Activated T-helper 1 cell treated with Interleukin-2 at 50 U/mL for 16 hours (primary cell): ENCODE measurements around the gene SEMA3D.

ENCODE experiments used
- DNase-seq: peaks from one replicate; pipeline ENCODE4 v3.0.0-alpha.2; 2020; ENCODE audit warnings: low read depth

The SEMA3D gene

GRCh38 chr7:85186521-85187241, at the start of gene SEMA3D:
SEMA3D (minus strand) TSS chr7:85187056; CDS start chr7:85121891, 65,165 bp downstream.
- no peak for DNase-seq

GRCh38 chr7:85234730-85235129, 47.9 kb upstream of the SEMA3D start:
- no peak for DNase-seq

DNA sequence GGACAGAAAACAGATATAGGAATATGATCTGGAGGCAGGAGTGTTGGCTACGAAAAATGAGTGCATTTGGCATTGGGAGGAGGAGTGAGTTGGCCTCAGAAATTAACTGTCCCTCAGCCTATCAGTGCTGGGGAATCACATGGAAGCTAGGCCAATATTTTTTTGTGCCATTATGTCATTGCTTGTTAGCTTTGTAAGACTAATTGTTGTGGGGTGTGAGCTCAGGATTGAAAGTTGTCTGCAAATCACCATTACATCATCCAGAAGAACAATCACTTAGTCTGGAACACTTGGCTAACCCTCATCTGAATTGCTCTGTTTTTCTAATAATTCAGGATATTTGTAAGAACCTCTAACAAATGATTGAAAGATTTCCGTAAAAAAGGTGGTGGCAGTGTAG, 45.2 kb upstream of the SEMA3D start:
- DNase-seq, result no peak

DNA sequence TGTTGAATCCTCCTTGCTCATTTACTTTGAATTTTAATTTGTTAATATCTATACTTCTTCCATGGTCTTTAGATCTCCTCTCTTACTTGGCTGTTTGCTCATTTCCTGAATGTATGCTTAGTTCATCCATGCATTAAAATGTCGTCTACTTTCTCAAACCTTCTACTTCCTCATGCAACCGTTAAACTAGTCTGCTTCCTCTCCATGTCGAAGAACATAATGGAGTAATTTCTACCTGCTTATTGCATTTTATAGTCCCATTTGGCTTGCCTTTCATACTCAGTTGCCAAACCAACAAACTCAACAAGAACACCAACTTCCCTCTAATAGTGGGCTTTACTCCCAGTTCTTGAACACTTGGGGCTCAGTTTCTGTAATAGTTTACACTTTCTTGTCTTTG, 43.8 kb upstream of the SEMA3D start:
- DNase-seq, result no peak

DNA sequence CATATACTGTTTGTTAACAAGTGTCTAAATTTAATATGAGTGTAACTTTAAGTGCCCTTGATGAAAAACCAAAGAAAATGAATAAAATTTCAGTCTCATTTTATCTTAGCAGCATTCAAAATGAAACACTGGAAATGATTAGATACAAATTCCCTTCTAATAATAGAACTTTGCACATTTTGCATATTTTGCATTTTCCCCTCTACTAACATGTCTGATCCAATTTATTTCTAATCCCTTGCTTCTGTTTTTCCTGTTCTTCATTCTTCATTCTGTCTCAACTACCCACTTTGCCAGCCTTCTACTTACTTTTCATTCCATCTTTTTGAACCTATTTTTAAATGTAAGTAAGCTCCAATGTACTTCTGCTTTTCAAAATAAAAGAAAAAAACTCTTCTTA, 42.7 kb upstream of the SEMA3D start:
- no peak for DNase-seq

DNA sequence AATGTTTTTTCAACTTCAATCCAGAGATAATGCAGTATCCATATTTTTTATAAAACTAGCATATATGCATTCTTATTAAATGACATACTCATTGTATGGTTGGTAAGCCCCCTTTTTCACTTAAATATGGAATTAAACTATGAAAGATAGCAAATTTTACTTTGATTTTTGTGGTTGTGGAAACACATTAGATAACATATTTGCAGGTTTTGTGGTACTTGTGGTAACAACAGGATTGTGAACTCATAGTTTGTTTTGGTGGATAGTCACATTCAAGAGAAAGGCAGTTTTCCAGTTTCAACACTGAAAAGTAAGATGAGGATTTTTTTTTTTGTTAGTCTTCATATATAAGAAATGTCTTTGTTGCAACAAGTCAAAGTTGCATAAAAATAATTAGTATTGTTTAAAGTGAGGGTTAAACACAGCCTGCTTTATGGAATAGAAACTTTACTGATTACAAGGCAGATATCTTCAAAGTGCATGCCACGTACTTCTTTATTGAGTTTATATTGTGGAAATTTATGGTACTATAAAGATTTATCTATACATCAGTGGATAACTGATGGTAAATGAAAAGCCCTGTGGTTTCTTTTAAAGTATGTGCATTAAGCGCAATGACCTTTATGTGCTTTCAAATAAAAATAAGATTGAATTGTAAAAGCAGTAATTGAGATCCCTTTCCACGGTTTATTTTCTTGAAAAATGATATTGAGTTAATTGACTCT, 39.7 kb upstream of the SEMA3D start:
- DNase-seq, result no peak

GRCh38 chr7:85224171-85224570, 37.3 kb upstream of the SEMA3D start:
- no peak for DNase-seq

DNA sequence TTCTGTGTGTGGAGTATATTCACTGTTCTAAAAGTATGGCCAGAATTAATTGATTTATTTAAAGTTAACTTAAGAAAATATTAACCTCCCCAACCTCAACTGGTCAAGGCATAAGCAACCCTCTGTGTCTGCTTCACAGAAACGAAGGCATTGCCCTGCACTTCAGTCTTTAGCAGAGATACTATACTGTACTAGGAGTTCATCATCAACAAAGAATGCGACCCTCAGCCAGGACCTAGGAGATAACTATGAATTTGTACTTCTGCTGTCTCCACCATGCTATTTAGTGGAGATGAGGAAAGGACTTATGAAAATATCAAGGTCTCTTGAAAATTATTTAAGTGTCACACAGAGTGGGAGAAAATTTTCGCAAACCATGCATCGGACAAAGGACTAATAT, 35.7 kb upstream of the SEMA3D start:
- no peak for DNase-seq

DNA sequence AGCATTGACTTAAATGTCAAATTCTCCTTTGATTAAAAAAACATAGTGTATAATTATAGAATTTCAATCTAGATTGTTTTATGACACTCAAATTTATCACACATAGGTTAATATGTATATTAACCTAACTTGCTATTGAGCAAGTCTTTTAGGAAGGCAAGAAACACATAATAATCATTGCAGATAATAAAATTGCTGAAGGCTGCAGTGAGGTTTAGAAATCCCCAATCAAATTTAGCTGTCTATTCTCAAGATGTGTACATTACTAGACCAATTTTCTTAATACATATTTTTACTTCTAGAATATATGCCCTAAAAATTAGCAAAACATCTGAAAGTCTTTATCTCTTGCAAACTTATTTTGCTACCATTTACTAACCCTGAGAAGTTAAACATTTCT, 34.9 kb upstream of the SEMA3D start:
- DNase-seq, result no peak

DNA sequence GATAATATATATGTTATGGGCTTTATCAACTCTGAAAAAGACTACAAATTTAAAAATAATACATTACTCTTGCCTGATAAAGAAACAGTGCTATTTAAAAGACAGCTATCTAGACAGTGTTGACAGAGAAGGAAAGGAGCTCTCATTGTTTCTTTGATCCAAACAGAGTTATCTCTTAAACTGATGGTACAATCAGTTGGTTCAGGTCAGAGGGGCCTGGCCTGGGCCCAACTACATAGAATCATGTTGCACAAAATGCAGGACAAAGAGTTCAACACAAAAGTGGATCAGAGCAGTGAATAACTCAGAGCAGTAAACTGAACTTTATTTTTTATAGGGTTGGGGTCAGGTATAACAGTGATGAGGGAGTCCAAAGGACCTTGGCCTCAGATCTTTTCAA, 33.8 kb upstream of the SEMA3D start:
- DNase-seq, result no peak

GRCh38 chr7:85220023-85220422, 33.2 kb upstream of the SEMA3D start:
- DNase-seq, result no peak

DNA sequence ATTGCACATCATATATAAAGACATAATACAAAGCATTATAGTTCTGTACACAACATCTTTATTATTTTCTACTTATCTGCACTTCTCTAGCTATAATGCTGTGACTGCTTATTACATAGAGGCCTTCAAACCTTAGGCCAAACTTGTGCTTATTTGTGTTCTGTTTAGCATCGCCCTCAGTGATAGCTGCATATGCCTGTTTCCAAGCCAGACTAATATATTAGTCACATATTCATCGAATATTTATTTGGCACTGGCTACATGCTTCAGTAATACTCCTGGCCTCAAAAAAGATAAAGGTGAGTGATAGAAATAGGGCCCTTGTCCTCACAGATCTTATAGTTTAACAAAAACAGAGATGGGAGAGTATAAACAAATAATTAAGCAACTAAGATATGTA, 30.2 kb upstream of the SEMA3D start:
- DNase-seq, result no peak

DNA sequence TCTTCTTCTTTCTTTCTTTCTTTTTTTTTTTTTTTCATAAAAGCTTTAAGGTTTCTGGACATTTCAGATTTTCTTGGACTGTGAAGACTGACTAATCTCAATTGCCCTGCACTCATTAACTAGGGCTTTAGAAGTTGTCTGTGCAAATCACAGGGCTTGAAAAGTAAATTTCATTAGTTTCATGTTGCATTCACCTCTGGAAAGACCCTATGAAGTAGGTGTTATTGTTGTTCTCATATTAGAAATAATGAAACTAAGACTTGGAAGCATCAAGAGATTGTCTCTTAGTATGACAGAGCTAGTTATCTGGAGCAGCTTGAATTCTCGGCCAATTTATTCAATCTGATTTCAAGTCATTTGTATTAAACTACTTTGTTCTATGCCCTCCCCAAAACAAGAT, 28.2 kb upstream of the SEMA3D start:
- no peak for DNase-seq

DNA sequence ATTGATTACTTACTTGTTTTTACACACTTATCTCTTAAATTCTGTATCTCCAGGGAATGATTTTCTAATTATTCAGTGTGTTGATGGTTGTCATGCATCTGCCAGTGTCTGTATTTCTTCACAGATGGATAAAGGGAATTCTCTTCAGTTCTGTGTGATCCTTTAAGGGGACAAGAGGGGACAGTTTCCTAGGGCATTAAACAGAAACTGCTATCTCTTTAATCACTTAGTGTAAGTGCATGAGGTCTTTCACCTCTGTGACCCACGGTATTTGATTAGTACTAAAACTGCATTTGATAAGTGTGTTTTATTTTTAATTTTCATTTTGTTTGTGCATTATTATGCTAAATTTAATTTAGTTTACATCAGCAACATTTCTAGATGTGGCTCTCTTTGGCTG, 26.6 kb upstream of the SEMA3D start:
- no peak for DNase-seq

DNA sequence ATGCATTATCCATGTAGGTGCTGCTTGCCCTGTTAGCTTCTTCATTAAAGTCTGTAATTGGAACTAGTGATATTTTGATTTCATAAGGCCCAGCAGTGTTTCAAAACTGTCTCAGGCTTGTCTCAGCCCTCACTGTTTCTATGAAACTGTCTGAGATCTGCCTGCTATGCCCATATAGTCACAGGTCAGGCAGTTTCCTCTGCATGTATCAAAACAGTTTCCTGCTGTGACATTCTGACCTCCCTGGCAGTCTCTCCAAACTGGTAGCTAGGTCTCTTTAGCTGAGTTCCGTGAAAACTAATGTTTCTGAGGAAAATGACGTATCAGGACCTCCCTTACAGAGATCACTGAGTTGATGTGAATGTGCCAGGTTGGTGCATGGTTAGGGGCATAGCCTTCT, 18.9 kb upstream of the SEMA3D start:
- no peak for DNase-seq

DNA sequence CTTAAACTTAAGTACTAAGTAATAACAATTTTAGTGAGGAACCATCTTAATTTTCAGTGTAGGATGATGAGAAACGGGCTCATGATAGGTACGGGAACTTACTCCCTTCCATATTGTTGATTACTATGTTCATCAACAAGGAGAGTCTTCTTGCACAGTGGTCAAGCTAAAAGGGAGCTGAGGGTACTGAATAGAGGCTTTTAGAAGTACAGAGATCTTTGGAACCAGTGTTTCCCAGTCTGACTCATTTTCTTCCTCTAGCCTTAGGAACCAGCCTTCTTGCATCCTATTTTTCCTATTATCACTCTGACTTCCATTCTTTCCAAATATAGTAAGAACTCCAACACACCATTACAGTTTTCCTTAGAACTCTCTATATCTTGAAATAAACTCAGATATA, 17.6 kb upstream of the SEMA3D start:
- DNase-seq, result no peak

DNA sequence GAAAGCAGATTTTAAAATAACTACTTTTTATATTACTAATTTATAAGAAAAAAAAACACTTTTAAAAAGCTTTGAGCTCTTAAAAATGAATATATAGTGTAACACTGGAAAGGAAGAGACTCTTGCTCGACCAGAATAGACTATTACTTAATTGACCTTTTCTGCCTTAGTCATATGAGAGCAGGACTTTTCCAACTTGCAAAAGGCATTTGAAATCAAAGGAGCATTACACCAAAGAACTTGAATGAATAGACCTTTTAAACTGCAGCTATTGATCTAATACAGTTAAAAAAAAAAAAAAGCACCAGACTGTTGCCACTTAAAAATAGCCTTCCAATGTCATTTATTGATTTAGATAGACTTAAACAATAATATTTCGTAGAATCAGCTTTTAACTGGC, 17.2 kb upstream of the SEMA3D start:
- no peak for DNase-seq

- DNase-seq, result no peak
These were observed 14.4 kb upstream of the SEMA3D start for GRCh38 chr7:85201209-85201608.

DNA sequence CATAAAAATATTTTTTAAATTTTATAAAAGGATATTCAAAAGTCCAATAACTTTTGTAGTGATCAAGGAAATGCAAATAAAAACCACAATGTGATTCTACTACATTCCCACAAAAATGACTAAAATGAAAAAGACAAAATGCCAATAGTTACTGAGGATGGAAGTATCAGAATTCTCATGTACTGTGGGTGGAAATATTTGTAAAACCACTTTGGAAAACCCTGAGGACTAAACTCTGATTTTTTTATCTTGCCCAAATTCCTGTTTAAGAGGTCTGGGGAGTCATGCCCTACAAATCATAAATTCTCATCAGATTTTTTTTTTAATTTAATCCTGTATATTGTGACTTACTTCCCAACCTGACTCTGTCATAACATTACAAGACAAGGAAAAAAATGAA, 9.8 kb upstream of the SEMA3D start:
- no peak for DNase-seq

DNA sequence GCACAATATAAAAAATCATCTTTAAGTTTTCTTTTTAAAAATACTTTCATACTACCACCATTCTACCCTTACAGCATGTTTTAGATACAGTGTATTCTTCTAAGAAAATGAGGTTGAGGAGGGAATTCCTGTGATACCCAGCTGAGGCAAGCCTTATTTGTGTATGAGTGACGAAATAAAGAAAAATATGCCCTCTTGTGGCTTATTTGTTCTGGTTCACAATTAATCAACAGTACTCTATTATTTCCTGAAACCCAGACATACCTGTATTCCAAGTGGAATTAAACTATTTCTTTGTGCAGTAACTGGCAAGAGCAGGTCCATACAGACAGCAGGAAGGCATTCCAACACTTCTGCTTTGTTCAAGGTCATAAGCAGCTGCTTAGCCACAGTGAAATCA, 4.5 kb upstream of the SEMA3D start:
- no peak for DNase-seq

DNA sequence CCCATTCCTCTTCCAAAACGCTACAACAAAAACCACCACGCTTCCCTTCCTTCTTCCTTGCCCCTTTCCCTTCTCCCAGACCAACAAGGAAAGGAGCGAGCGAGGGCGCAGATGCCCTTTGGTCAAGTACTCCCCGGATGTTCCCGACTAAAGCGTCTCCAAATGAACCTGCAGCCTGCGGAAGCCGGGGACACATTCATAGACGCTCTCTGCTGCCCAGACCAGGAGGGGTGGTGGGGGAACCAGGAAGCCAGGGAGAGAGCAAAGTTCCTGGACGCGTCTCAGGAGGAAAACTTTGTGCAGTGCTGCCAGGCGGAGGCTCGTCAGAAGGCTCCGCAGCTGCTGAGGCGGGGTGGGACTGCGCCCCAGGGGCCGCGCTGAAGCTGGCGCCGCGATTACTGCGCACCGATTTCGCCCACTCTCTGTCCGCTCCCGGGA, 754 bp downstream of the SEMA3D start:
- DNase-seq, result no peak

GRCh38 chr7:85185424-85186082, 1.3 kb downstream of the SEMA3D start:
- no peak for DNase-seq
